IPS-20b (cell line): Measurements from ENCODE around the gene TRPM3.

Source experiments
- H3K27ac ChIP-seq: one replicate; pipeline ENCODE4 v1.5.1; 2013; ENCODE audit warnings: low read length
- H3K27me3 ChIP-seq: 2 replicates; pipeline ENCODE4 v1.6.1; 2013; ENCODE audit warnings: mild to moderate bottlenecking, low read length, inconsistent platforms; ENCODE audit not compliant: insufficient read depth
- H3K36me3 ChIP-seq: 2 replicates; pipeline ENCODE4 v1.6.1; 2013; ENCODE audit warnings: low read depth, mild to moderate bottlenecking, inconsistent platforms, low read length, moderate library complexity; ENCODE audit not compliant: insufficient read depth
- H3K4me1 ChIP-seq: 2 replicates; pipeline ENCODE4 v1.6.1; 2013; ENCODE audit warnings: mild to moderate bottlenecking, control low read depth, inconsistent platforms, low read length, moderate library complexity; ENCODE audit not compliant: insufficient read depth
- H3K4me3 ChIP-seq: 2 replicates; pipeline ENCODE4 v1.5.1; 2013; ENCODE audit warnings: mild to moderate bottlenecking, low read length, inconsistent platforms
- H3K9ac ChIP-seq: 2 replicates; pipeline ENCODE4 v1.6.1; 2013; ENCODE audit warnings: low read depth, mild to moderate bottlenecking, inconsistent platforms, low read length, moderate library complexity
- H3K9me3 ChIP-seq: 2 replicates; pipeline ENCODE4 v1.6.1; 2013; ENCODE audit warnings: mild to moderate bottlenecking, low read depth, low read length, inconsistent platforms; ENCODE audit not compliant: insufficient read depth

TRPM3 gene

DNA sequence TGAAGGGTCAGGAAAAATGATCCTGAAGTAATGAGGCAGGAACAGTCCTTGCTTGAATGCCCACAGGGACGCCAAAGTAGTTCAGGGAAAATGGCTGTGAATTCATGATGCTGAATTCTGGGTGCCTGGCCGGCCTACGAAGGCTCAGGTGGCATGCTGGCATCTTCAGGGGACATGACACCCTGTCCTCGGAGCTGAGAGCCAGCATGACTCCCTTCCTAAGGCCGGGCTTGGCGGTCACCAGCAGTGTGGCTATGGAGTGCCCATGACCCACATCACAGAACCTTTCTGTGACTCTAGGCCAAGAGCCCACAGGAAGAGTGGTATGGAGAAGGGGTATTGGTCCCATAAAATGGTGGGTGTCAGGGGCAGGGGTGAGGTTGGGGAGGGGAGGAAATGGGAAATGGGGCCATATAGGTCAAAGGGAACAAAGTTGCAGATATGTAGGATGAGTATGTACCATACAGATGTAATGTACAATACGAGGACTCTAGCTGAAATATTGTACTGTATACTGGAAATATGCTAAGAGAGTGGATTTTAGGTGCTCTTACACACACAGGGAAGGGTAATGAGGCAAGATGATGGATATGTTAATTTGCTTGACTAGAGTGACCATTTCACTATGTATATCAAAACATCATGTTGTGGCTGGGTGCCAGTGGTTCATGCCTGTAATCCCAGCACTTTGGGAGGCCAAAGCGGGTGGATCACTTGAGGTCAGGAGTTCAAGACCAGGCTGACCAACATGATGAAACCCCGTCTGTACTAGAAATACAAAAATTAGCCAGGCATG is 504.2 kb downstream of the TRPM3 start:
- Histone ChIP-seq H3K4me3 (no peak overlapping the region), H3K9me3 (peaks cover 7% of the 10 kb centered on the region; the same call in 1 of the 2 replicates), H3K9ac (no peak overlapping the region), H3K27me3 (no peaks in the 10 kb centered on the region), H3K27ac (no peak overlapping the region), H3K4me1 (peaks cover 4% of the 10 kb centered on the region; the same call in 1 of the 2 replicates), H3K36me3 (no peaks in the 10 kb centered on the region)

- peaks cover 4% of the 10 kb centered on the region; the same call in 1 of the 2 replicates for H3K4me1 ChIP-seq
- H3K27ac ChIP-seq = no peak overlapping the region
- H3K27me3 ChIP-seq = no peaks in the 10 kb centered on the region
- no peak overlapping the region for H3K9ac ChIP-seq
- H3K36me3 ChIP-seq = no peaks in the 10 kb centered on the region
- no peak overlapping the region for H3K4me3 ChIP-seq
- H3K9me3 ChIP-seq = no peaks in the 10 kb centered on the region
Observed at GRCh38 chr9:70616228-70616990, 505.0 kb downstream of the TRPM3 start.

GRCh38 chr9:70615464-70616138 is 505.8 kb downstream of the TRPM3 start:
- no peak overlapping the region for H3K27ac ChIP-seq
- no peak overlapping the region for H3K9ac ChIP-seq
- H3K36me3 ChIP-seq = no peaks in the 10 kb centered on the region
- H3K4me3 ChIP-seq = no peak overlapping the region
- H3K4me1 ChIP-seq = peaks cover 4% of the 10 kb centered on the region; the same call in 1 of the 2 replicates
- H3K9me3 ChIP-seq = no peaks in the 10 kb centered on the region
- H3K27me3 ChIP-seq = no peaks in the 10 kb centered on the region

- H3K27me3 ChIP-seq = no peaks in the 10 kb centered on the region
- H3K9me3 ChIP-seq = no peaks in the 10 kb centered on the region
- no peak overlapping the region for H3K27ac ChIP-seq
- H3K4me1 ChIP-seq = peaks cover 4% of the 10 kb centered on the region; the same call in 1 of the 2 replicates
- no peaks in the 10 kb centered on the region for H3K36me3 ChIP-seq
- no peak overlapping the region for H3K4me3 ChIP-seq
- no peak overlapping the region for H3K9ac ChIP-seq
Observed at GRCh38 chr9:70614786-70615463, 506.5 kb downstream of the TRPM3 start.

GRCh38 chr9:70613024-70613768 is 508.2 kb downstream of the TRPM3 start:
- Histone ChIP-seq H3K9me3 (no peaks in the 10 kb centered on the region), H3K9ac (no peak overlapping the region), H3K4me3 (no peak overlapping the region), H3K27ac (no peak overlapping the region), H3K36me3 (no peaks in the 10 kb centered on the region), H3K4me1 (peaks cover 4% of the 10 kb centered on the region; the same call in 1 of the 2 replicates), H3K27me3 (no peaks in the 10 kb centered on the region)

GRCh38 chr9:70610287-70610644 is 511.2 kb downstream of the TRPM3 start:
- no peak overlapping the region for H3K9ac ChIP-seq
- H3K4me1 ChIP-seq = peaks cover 4% of the 10 kb centered on the region; the same call in 1 of the 2 replicates
- H3K27me3 ChIP-seq = no peaks in the 10 kb centered on the region
- no peak overlapping the region for H3K4me3 ChIP-seq
- no peak overlapping the region for H3K27ac ChIP-seq
- no peaks in the 10 kb centered on the region for H3K9me3 ChIP-seq
- H3K36me3 ChIP-seq = no peaks in the 10 kb centered on the region

DNA sequence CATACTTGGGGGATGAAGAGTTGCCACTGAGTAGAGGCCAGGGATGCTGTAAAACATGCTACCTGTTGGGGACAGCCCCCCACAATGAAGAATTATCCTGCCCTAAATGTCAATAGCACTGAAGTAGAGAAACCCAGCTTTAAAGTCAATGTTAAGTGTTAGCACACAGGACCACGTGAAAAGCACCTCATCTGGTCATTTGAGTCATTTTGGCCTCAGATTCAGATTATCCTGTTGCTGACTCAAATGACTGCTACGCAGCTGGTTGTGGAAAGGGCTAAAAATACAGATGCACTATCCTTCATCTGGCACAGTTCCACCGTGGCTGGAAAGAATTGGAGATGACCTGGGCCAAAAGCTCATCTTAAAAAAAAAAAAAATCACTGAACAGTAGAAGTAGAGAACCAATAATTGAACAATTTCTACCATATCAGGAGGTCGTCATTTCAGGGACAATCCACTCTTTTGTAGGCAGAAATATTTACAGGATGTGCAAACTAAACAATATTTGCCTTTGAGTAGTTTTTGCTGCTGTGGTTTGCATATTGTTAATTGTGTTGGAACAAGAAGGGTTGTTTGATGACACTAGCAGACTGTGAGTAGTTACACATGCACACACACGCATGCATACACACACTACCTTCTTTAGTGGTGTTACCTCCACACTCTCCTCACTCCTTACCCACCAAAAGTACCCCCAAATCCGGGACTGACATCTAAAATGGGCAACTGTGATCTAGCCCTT is 511.7 kb downstream of the TRPM3 start:
- peaks cover 4% of the 10 kb centered on the region; the same call in 1 of the 2 replicates for H3K4me1 ChIP-seq
- H3K27me3 ChIP-seq = no peaks in the 10 kb centered on the region
- no peaks in the 10 kb centered on the region for H3K9me3 ChIP-seq
- no peak overlapping the region for H3K4me3 ChIP-seq
- H3K36me3 ChIP-seq = no peaks in the 10 kb centered on the region
- H3K9ac ChIP-seq = no peak overlapping the region
- H3K27ac ChIP-seq = no peak overlapping the region

GRCh38 chr9:70609011-70609410 is 512.4 kb downstream of the TRPM3 start:
- Histone ChIP-seq H3K9me3 (no peaks in the 10 kb centered on the region), H3K36me3 (no peaks in the 10 kb centered on the region), H3K27me3 (no peaks in the 10 kb centered on the region), H3K9ac (no peak overlapping the region), H3K27ac (no peak overlapping the region), H3K4me1 (peaks cover 4% of the 10 kb centered on the region; the same call in 1 of the 2 replicates), H3K4me3 (no peak overlapping the region)

- no peak overlapping the region for H3K9ac ChIP-seq
- H3K27ac ChIP-seq = no peak overlapping the region
- H3K4me3 ChIP-seq = no peak overlapping the region
- H3K9me3 ChIP-seq = no peaks in the 10 kb centered on the region
- H3K36me3 ChIP-seq = no peaks in the 10 kb centered on the region
- H3K4me1 ChIP-seq = peaks cover 5% of the 10 kb centered on the region; the same call in 1 of the 2 replicates
- no peaks in the 10 kb centered on the region for H3K27me3 ChIP-seq
Observed at GRCh38 chr9:70607926-70608325, 513.5 kb downstream of the TRPM3 start.

- no peaks in the 10 kb centered on the region for H3K27me3 ChIP-seq
- H3K4me1 ChIP-seq = 0 out of 2 replicates have a peak, but pooled peaks cover 2% of the 10 kb centered on the region
- no peaks in the 10 kb centered on the region for H3K9me3 ChIP-seq
- no peak overlapping the region for H3K4me3 ChIP-seq
- no peak overlapping the region for H3K9ac ChIP-seq
- no peak overlapping the region for H3K27ac ChIP-seq
- no peaks in the 10 kb centered on the region for H3K36me3 ChIP-seq
Observed at GRCh38 chr9:70607329-70607728, 514.1 kb downstream of the TRPM3 start.
